Measurements from ENCODE around the gene SRBD1.

DNA sequence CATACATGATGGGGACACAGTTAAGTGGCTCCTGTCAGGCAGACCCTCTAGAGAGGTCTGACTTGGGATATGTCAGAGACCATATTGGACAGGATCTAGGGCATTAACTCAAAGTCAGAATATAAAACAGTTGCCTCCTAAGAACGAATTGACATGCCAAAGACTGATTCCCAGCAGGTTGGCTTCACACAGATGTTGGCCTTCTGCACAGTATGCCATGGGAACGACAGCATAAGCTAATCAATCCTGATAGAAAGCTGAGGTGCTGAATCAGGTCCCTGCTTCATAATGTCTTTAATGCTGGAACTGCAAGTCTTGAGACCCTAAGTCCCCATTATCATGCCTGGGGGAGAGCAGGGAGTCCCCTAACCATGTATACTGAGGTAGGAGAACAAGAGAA is 165.1 kb downstream of the SRBD1 start:
- TF ChIP-seq EP300 (IDR thresholded peaks at IDR 0.05) = no peak
- TF ChIP-seq, protein P1, sequence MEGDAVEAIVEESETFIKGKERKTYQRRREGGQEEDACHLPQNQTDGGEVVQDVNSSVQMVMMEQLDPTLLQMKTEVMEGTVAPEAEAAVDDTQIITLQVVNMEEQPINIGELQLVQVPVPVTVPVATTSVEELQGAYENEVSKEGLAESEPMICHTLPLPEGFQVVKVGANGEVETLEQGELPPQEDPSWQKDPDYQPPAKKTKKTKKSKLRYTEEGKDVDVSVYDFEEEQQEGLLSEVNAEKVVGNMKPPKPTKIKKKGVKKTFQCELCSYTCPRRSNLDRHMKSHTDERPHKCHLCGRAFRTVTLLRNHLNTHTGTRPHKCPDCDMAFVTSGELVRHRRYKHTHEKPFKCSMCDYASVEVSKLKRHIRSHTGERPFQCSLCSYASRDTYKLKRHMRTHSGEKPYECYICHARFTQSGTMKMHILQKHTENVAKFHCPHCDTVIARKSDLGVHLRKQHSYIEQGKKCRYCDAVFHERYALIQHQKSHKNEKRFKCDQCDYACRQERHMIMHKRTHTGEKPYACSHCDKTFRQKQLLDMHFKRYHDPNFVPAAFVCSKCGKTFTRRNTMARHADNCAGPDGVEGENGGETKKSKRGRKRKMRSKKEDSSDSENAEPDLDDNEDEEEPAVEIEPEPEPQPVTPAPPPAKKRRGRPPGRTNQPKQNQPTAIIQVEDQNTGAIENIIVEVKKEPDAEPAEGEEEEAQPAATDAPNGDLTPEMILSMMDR (IDR thresholded peaks at IDR 0.05) = no peak
